B cell (primary cell): ENCODE data around the gene CARMIL3.

Source experiments
- EZH2 ChIP-seq: IDR thresholded peaks from 2 replicates; pipeline ENCODE4 v1.6.1; 2012; ENCODE audit warnings: borderline replicate concordance, low read depth, mild to moderate bottlenecking, moderate library complexity, low read length; ENCODE audit not compliant: insufficient read depth, poor library complexity, severe bottlenecking
- TF ChIP-seq, protein P1 (sequence below): fragments of 200-600 bp; IDR thresholded peaks from one replicate; pipeline ENCODE4 v1.8.0; 2022; ENCODE audit warnings: antibody characterized with exemption, mild to moderate bottlenecking

DNA sequence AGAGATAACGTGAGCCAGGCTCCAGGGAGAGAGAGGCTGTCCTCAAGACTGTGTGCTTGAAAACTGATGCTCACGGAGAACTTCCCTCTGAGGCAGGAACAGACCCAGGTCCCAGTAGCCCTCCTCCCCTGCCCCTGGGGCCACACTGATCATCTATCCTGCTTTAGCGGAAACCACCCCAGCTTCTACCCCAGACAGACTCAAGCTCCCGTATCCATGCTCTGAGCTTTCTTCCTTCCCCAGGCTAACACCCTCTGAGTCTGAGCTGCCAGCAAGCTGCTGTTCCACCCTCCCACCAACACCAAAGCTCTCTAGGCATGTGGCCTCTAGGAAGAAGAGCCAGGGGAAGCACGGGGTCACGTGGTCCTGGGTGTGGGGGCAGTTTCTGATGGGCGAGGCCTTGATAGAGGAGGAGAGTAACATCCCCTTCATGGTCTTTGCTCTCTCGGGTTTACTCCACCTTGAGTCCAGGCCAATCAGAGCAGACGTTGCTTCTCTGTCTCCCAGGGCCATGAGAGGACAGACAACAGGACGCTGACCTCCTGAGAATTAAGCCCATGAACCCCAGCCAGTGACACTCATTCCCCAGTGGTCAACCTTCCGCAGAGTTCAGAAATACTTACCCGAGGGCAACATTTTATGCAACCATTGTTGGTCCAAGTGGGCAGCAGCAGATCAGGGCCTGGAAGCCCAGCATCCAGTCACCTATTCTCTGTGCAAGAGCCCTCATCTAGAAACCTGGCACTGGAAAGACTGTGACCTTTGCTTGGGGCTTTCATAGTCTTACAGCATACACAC, 43.7 kb downstream of the CARMIL3 start:
- TF ChIP-seq, protein P1, sequence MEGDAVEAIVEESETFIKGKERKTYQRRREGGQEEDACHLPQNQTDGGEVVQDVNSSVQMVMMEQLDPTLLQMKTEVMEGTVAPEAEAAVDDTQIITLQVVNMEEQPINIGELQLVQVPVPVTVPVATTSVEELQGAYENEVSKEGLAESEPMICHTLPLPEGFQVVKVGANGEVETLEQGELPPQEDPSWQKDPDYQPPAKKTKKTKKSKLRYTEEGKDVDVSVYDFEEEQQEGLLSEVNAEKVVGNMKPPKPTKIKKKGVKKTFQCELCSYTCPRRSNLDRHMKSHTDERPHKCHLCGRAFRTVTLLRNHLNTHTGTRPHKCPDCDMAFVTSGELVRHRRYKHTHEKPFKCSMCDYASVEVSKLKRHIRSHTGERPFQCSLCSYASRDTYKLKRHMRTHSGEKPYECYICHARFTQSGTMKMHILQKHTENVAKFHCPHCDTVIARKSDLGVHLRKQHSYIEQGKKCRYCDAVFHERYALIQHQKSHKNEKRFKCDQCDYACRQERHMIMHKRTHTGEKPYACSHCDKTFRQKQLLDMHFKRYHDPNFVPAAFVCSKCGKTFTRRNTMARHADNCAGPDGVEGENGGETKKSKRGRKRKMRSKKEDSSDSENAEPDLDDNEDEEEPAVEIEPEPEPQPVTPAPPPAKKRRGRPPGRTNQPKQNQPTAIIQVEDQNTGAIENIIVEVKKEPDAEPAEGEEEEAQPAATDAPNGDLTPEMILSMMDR, result no peak
- no peak for TF ChIP-seq EZH2
